ENCODE measurements around the gene TMEM94. TPM values are rescaled to one million over a fixed set of nuclear protein-coding genes. Genes with fewer than 3 reads are reported as not detected.

TMEM94 gene
- total RNA-seq, 1 donor from 2014 or later = 27.9 TPM

DNA sequence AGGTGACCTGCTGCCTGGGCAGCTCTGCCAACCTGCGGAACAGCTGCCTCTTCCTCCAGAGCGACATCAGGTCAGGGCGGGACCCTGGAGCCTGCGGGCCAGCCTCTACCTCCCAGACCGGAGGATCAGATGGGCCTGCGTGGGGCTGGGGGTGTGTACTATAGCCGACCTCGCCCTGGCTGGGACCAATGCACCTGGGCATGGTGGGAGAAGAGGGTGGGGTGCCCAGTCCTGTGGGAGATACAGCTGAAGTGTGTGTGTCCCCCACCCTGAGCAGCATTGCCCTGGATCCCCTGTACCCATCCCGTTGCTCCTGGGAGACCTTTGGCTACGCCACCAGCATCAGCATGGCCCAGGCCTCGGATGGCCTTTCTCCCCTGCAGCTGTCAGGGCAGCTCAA, 39.6 kb downstream of the TMEM94 start:
- DNase-seq (ENCODE audit: low spot score) = no peak

GRCh38 chr17:75498039-75498725, 41.7 kb downstream of the TMEM94 start:
- DNase-seq (ENCODE audit: low spot score) = no peak

DNA sequence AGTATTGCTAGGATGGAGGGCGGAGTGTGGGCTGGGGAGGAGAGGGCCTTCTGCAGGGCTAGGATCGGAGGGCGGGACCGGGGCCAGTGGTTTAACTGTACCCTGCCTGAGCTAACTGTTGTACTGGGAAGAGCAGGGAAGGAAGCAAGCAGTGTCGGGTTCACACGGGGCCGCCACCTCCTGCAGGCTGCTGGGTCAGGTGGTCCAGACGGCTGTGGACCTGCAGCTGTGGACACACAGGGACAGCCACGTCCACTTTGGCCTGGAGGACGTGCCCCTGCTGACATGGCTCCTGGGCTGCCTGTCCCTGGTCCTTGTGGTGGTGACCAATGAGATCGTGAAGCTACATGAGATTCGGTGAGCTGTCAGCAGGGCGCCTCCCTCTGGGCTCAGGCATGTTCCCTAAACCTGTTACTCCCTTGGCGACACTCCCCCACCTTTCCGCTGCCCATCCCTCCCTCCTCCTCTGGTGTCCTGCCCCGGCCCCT, 42.3 kb downstream of the TMEM94 start:
- DNase-seq (ENCODE audit: low spot score) = no peak

- no peak for DNase-seq (ENCODE audit: low spot score)
These were observed 43.0 kb downstream of the TMEM94 start for GRCh38 chr17:75499313-75500022.

DNA sequence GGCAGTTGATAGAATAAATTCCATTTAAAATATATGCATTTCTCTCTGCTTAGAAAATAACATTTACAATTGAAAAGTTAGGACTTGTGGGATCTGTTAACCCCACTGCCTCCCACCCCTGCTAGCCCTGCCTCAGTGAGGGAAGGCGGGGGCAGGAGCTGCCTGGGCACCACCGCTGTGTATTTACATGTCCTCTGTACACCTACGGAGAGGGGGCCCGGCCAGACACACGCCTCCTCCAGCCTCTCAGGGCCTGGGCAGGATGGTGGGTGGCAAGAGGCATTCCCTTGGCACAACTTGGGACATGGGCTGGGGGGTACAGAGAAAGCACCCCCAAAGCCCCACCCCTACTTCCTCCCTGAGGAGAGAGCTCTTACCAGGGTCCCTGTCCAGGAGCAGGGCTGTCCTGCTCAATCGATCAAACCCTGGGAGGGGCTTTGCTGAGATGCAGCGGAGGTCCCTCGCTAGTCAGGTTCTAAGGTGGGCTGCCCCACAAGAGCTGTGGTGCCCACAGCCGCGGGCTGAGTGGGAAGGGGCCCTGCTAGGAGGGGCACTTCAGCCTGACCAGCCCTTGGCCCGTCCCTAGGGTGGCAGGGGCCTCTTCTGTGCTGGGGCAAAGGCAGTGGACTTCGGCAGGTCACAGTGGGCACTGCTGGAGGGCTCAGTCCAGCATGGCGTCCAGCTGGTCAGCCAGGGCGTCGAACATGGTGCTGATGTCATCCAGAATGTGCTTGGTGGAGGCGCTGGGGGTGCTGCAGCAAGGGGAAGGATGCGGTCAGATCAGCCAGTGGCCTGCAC, 44.2 kb downstream of the TMEM94 start:
- DNase-seq (ENCODE audit: low spot score) = no peak

DNA sequence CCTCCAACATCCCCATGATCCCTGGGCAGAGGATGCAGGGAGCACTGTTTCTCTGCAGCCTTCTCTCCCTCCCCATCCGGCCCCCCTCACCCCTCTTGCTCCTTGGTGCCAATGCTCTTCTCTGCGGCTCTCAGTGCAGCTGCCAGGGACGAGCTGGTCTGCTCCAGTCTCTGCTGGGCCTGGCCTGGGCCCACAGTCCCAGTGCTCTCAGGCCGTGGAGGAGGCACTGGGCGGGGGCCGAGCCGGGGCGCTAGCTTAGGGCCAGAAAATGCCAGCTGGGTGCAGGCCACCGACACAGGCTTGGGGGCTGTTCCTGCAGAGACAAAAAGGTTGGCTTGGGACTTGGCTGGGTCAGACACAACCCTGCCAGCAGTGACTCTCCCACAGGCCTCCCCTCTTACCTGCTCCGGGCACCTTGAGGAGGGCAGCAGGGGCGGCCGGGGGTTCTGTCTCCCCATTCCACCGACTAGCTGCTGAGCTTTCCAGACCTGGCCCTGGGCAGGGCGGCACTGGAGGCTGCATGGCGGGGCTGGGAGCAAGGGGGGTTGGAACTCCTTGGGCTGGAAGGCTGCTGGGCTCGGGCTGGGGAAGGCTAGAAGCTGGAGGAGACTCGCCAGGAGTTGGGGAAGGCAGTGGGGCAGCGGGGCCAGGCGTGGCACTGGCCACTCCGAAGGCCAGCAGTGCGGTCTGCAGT, 45.1 kb downstream of the TMEM94 start:
- DNase-seq (ENCODE audit: low spot score) = no peak

DNA sequence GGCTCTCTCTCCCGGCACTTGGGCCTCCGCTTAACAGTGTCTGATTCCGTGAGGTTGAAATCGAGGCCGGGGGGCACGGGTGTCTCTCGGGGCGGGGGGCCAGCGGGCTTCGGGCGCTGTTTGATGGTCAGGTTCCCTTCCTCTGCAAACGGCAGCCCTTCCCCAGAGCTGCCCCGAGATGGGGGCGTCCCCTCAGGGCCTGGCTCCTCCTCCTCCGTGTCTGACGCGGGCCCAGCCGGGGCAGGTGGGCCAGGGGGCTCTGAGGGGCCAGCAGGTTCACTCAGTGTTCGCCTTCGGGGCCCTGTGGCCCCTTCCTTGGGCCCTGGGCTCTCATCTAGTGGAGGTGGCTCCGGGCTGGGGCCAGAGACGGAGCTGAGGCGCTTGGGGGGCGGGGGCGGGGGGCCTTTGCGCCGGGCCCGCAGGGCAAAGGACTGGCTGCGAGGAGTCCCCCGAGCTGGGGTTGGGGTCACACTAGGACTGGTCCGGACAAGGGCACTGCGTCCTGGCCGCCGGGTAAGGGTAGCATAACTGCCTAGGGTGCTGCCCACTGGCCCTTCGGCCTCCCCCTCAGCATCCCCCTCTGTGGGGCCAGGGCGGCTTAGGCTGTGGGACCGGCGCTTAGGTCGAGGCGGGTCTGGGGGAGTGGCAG, 45.8 kb downstream of the TMEM94 start:
- no peak for DNase-seq (ENCODE audit: low spot score)

DNA sequence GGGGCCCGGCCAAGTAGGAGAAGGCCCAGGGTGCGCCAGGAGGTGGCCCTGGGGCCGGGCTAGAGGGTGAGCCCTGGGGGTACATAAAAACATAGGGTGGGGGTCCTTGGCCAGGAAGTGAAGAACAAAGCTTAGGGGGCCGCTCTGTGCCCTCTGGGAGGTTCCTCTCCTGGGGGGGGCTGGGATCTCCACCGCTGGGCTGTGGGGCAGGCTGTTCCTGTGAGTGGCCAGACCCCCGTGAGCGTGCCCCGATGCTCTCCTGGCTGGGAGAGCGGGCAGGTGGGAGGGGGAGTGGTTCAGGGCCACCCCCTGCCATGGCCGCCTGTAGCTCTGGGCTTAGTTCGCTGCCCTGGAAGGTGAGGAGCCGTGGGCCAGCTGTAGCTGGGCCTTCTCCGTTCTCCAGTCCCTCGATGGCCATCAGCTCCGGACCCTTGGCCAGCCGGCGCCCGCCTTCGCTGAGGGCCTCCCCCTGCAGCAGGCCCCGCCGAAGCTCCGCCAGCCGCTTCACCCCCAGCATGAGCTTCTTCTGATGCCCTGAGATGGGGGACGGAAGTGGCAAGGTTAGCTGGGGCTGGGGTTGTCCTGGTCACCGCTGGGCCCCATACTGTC, 46.4 kb downstream of the TMEM94 start:
- DNase-seq (ENCODE audit: low spot score) = no peak

DNA sequence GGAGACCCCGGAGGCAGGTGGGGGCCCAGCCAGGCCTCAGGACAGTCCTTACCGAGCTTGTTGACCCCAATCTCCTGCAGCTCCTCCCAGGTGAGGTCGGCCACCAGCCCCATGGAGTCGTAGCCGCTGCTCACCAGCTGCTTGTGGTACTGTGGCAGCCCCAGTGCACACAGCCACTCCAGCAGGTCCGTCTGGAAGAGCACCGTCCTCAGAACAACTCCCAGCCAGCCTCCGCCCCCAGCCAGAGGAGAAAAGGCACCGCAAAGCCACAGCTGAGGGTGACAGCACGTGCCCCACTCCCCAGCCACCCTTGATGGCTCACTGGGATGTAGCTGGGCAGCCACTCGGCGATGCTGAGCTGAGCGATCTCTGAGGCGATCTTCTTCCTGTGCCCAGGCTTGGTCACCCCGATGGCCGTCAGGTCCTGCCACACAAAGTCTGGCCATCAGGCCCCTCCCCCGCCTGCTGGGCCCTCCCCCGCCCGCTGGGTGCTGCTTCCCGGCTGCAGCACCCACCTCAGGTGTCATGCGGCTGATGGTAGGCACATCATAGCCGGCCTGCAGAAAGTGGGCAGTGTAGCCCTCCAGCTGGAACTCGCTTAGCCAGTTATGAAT, 47.0 kb downstream of the TMEM94 start:
- DNase-seq (ENCODE audit: low spot score) = no peak

GRCh38 chr17:75503976-75504346, 47.5 kb downstream of the TMEM94 start:
- no peak for DNase-seq (ENCODE audit: low spot score)

DNA sequence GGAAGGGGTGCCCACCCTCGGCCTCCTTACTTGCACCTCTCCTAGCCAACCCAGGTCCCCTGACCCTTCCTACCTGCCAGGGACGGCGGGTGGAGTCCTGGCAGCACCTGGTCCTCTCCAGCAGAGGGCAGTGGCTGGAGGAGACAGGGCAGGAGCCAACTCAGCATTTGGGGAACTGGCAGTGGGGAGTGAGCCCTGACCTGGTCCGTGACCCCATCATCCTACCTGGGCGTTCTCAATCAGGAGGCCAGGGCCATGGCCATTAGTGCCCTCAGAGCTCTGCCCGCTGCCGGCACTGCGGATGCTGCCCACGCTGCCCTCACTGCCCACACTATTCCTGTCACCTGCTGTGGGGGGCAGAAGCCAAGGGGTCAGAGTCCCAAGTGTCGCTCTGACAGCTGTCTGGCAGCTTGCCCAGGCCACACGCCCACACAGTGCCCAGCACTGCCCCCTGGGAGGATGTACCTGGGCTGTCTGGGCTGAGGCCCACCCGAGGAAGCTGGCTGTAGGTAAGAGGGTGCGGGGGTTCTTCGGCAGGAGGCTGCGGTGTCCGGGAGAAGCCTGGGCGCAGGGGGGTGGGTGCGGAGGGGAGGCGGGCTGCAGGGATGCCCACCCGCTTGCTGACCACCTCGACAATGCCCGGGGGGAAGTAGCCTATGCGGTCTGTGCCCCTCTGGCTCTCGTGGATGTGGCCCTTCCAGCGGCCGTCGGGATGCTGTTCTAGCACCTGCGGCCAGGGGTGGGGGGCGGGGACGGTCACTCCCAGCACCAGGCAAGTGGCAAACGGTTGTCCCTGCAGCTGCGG, 48.1 kb downstream of the TMEM94 start:
- no peak for DNase-seq (ENCODE audit: low spot score)

- no peak for DNase-seq (ENCODE audit: low spot score)
These were observed 48.6 kb downstream of the TMEM94 start for GRCh38 chr17:75505152-75505409.

DNA sequence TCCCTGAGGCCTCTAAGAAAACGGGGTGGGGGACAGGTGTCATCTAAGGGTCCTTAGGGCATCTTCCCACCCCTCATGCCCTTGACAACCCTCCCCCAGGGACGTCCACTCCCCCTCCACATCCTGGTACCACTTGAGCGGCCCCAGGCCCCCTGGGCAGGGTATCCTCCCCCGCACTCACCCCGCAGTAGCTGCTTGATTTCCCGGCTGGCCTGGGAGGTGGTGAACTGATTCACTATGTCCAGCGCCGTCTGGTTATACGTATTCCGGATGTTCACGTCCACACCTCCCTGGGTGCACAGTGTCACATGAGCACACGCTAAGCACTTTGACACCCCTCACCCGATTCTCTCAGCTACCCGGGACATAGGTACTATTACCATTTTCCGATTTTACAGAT, 49.2 kb downstream of the TMEM94 start:
- no peak for DNase-seq (ENCODE audit: low spot score)

DNA sequence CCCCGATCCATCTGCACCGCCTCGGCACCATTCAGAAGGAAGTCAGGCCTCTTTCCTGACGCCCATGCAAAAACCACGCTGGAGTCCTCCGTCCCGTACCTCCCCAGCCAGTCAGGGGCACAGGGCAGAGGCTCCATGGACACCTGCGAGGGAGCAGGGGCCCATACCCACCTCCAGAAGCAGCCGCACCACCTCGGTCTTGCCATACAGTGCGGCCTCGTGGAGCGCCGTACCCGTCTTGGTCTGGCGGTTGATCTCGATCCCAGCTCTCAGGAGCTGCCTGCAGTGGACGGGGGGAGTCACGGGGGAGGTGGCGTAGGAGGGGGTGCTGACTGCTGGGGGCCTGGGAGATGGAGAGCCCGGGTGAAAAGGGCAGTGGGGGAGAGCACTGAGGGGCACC, 49.7 kb downstream of the TMEM94 start:
- no peak for DNase-seq (ENCODE audit: low spot score)

GRCh38 chr17:75506888-75507287, 50.5 kb downstream of the TMEM94 start:
- no peak for DNase-seq (ENCODE audit: low spot score)

- no peak for DNase-seq (ENCODE audit: low spot score)
These were observed 51.6 kb downstream of the TMEM94 start for GRCh38 chr17:75507733-75508719.

DNA sequence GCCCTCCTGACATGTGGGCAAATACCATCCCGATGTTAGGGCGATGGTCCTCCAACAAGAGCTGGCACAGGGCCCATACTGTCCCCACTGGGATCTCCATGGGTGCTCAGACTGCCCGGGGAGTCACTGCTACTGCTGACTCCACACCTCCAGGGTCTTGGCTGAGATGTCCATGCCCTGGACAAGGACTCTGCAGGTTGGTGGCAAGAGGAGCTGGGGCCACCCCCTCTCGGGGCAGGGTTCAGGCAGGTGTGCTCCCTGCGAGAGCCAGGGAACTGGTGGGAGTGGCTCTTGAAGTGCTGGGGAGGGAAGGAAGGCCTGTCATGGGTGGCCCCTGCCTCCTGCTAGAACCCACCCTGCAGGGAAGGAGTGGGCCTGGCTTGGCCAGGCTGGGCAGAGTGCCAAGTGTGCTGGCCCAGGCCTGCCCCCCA, 52.5 kb downstream of the TMEM94 start:
- DNase-seq (ENCODE audit: low spot score) = no peak

- DNase-seq (ENCODE audit: low spot score) = peak; percentile 42
These were observed 53.3 kb downstream of the TMEM94 start for GRCh38 chr17:75509528-75510258.
